ENCODE results near the gene CCDC12. TPM values are rescaled to one million over a fixed set of nuclear protein-coding genes. Genes with fewer than 3 reads are reported as not detected.
A peak's percentile ranks its signal among the peaks of the same experiment; 100 is the strongest.

CCDC12 gene
- total RNA-seq, 1 experiment from 2014 or later = 33.1 TPM

GRCh38 chr3:46943237-46944187 is 33.0 kb downstream of the CCDC12 start:
- no peak for DNase-seq (ENCODE audit: extremely low read depth, low read depth)

DNA sequence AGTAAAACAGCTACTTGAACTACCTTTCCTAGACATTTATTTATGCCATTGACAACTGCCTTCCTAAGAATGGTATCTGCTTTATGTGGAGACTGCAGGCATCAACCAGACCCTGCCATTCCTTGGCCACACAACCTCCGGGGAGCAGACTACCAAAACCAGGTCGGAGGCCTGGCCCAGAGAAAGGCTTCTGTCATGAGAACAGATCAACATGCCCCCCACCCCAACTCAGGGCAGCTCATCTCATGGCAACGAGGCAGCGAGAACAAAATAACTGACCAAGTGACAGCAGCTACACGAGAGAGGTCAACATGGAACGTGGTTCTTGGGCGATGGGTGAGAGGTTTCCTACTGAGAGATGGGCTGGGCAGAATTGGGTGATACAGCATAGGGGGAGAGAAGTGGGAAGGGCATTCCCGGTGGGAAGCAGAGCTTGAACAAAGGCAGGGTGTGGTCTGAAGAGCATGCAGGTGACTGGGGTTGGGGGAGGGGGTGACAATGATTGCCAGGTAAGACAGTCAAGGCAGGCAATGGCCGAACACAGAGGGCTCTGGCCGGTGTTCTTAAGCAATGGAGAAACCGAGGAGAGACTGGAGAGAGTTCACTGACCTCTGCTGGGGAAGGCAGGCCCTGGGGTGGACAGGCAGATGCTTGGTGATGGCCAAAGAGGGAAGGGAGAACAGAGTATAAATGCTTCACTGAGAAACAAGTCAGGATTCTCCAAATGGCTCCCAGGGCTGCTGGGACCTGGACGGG is 33.9 kb downstream of the CCDC12 start:
- no peak for DNase-seq (ENCODE audit: extremely low read depth, low read depth)

DNA sequence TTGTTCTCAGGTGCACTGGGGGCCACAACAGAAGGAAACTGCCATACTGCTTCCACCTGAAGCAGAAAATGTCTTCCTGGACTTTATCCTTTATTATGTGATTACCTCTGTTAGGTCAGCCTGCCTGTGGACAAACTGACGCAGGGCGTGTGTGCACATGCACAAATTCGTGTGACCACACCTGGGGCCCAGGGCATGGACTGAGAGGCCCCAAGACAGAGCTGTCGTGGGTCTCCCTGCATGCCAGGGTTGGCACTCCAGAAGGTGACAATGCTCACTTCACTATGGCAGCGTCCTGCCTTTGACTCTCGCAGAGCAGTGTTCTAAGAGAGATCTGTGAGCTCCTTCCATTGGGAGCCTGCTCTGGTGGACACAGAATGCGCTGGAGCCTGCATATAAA is 34.5 kb downstream of the CCDC12 start:
- no peak for DNase-seq (ENCODE audit: extremely low read depth, low read depth)

- DNase-seq (ENCODE audit: extremely low read depth, low read depth) = no peak
These were observed 36.7 kb downstream of the CCDC12 start for GRCh38 chr3:46939578-46940445.

GRCh38 chr3:46938118-46938517 is 38.4 kb downstream of the CCDC12 start:
- DNase-seq (ENCODE audit: extremely low read depth, low read depth) = no peak

- no peak for DNase-seq (ENCODE audit: extremely low read depth, low read depth)
These were observed 39.8 kb downstream of the CCDC12 start for GRCh38 chr3:46936733-46937250.

- DNase-seq (ENCODE audit: extremely low read depth, low read depth) = no peak
These were observed 40.5 kb downstream of the CCDC12 start for GRCh38 chr3:46935989-46936558.

DNA sequence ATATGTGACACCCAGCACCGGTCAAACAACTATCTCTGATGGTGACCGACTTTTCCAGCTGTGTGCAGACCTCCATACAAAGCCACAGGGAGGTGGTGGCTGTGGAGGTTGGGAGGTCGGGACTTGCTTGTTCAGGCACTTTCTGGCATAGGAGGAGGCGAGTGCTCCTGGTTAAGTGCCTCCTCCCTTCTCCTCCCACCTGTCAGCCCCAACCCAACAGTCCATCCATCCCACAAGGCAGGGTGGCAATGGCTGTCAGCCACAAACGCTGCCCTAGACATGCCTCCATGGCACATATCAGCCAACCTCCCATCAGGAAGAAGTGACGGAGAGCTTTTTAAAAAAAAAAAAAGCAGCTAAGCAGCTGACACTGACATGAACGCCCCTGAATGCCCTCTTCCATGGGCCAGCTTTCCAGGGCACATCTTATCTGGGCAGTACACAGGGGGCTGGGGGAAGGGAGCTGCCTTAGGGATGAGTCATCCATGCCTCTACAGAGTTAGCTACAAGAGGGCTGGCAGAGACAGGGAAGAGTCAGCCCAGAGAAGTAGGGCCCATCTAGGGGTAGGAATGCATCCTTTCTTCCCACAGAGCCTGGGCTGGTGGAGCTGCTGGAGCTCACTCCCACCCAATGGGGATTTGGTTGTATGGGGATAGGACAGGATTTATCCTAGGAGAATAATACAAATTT is 41.2 kb downstream of the CCDC12 start:
- peak; percentile 48 for DNase-seq (ENCODE audit: extremely low read depth, low read depth)

DNA sequence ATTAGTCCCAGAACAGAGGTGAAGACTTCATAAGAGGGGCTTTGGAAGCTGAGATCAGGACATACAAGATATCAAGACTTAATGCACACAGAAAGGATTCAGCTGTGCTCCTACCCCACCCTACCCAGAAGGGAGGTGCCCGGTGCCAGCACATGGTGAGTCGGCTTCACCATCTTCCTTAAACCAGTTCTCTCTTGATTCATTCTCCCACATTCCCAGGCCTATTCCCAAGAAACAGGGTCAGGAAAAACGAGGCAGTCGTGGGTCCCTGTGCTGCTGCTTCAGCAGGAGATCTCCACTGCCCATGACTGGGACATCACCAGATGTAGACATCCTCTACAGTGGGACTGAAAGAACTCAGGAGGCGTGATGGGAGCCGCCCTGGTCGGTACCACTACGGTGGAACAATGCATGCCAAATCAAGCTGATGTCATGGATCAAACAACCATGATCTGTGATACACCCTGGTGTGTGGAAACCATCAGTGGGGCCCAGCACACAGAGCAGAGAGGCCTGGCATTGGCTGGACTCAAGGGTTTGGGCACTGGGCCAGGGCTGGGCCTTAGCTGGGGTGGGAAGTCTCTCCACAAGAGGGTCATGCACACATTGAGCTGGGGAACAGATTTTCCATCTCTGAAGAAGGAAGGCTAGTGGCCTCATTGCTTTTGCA is 41.9 kb downstream of the CCDC12 start:
- DNase-seq (ENCODE audit: extremely low read depth, low read depth) = no peak

DNA sequence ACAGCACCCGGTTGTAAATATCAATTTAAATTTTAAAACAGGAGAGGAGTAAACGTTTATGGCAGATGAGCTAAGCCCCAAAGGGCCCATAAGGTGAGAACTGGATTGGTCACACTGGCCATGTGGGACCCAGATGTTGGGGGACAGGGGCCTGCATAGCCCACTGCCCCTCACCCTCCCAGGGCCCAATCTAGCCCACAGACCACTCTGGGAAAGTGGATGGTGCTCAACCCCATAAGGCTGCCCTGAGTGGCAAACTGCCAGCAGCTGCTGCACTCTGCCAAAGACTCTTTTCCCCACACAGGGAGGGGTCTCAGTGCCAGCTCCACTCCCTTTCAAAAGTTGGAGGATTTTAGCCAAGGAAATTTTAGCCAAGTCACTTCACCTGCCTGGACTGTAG is 42.5 kb downstream of the CCDC12 start:
- no peak for DNase-seq (ENCODE audit: extremely low read depth, low read depth)

DNA sequence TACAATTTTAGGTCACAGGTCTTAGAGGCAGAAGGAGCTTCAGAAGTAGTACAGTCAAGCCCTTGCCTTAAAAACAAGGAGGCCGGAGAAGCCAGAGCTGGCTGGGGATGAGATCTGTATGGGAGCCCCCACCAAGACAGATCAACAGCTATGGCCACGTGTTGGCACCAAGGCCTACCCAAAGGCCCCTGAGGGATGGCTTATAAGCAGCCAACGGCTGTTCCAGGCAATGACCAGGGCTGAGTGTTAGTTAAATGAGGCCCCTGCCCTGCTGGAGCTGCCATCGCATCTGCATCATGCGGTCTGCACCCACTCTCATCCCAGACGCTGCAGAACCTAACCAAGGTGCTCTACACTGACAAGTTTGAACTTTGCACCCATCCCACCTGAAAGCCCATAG is 43.3 kb downstream of the CCDC12 start:
- no peak for DNase-seq (ENCODE audit: extremely low read depth, low read depth)

DNA sequence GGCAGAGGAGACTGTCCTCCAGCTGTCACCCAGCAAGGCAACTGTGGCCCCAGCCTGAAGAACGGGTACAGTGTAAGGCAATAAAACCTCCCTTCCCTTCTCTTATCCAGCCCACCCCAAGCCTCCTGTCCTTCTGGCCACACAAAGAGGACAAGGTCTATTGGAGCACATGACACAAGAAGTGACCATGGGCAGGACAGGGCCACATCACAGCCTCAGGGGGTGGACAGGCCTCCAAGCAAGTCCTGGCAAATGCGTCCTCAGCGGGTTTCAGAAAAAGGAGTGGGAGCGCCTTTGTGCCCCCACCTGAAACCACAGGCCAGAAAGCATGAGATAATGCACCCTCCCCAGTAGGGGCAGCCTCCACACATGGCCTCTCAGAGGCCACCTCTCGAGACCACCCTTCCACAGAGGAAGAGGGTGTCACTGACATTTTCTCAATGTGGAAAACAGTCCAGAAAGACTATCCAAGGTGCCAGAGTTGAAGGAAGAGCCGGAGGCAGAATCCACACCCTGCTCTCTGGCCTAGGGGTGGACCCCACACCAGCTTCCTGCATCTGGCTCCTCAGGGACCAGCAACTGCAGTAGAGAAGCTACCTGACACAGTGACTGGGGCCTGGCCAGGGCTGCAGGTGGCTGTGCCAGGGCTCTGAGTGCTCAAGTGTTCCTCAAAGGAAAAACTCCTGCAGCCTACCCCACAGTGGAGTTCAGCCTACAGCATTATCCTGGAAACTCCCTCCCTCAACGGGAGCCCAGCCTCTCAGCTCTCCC is 43.9 kb downstream of the CCDC12 start:
- DNase-seq (ENCODE audit: extremely low read depth, low read depth) = no peak

DNA sequence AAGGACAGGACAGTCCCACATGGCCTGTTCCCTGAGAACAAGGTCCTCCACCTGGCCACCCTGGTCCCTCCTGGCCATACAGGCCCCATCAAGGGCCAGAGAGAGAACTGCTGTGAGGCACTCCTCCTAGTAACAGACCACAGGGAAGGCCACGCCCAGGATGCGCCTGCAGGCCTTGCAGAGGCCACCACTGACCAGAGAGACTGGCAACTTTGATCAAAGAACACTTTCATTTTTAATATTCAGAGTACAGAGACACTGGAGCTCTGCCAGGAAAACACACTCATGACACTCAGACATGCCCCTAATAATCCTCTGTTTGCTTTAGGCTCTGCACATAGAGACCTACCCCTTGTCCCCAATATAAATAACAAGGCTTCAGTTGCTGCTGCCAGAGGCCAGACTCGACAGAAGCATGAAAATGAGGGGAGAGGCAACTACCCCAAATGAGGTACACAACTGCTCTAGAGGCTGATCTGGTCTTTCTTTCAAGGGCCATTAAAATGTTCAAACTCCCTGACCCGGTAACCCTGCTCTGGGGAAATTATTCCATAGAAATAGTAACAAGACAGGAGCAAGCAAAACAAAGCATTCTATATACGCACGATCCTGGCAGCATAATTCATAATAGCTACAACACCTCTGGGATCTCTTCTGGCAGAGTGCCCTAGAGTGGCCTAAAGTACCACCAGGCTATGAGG is 44.8 kb downstream of the CCDC12 start:
- no peak for DNase-seq (ENCODE audit: extremely low read depth, low read depth)

DNA sequence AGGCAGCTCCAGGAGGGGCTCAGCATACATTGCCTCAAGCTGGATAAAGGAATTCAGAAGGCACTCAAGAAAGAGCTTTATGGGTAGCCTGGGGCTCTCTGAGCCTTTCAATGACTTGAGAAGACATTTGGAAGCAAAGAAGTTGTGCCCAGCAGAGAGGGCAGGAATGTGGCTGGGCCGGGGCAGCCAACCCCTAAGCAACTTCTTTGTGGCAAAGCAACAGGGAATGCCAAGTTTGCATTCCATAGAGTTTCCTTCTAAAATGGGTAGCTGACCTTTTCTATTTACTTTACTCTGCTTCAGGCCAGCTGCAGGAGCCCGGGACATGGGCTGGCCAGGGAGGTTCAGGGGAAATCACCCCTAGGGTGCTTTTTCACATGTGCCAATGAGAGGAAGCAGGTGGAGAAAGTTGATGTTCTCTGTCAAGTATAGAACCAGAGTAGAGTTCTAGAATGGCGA is 45.6 kb downstream of the CCDC12 start:
- no peak for DNase-seq (ENCODE audit: extremely low read depth, low read depth)

- DNase-seq (ENCODE audit: extremely low read depth, low read depth) = no peak
These were observed 46.2 kb downstream of the CCDC12 start for GRCh38 chr3:46930166-46930944.

DNA sequence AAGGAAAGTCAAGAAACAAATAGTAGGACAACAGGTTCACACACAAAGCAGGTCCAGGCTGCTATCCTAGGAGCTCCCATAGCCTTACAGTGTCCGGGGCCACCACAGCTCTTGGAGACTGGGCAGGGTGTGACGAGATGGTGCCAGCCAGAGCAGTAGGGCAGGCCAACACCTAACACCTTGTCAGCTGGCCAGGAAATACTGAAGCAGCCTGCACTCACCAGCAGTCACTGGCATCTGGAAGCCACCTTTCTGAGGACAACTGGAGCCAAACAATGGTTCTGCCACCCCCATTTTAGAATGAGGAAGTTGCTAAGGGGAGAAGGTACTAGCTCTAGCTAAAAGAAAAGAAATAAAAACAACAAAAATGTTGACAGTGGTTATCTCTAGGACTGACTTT is 47.2 kb downstream of the CCDC12 start:
- no peak for DNase-seq (ENCODE audit: extremely low read depth, low read depth)

DNA sequence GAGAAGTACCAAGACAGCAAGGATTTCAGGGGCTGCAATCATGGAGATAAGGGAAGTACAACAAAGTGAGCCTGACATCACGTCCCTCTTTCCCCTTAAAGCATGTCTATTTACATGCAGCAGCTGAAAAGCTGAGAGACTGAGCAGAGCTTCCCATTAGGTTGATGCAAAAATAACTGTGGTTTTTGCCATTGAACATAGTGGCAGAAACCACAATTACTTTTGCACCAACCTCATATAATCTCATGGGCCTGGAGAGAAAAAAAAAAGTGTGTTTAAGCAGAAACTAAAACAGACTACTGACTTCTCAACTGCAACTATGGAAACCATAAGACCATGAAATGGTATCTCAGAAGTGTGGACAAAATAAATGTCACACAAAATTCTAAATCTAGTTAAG is 48.3 kb downstream of the CCDC12 start:
- DNase-seq (ENCODE audit: extremely low read depth, low read depth) = no peak
